ENCODE data around the gene STK38. TPM values are rescaled to one million over a fixed set of nuclear protein-coding genes. Genes with fewer than 3 reads are reported as not detected.

The STK38 gene
- total and polyA plus RNA-seq, 9 of the 15 experiments (the other 6 are each of a cell fraction or from before 2014, with no cell fraction given) = 5.7 to 28.7 (median 19.5) TPM

DNA sequence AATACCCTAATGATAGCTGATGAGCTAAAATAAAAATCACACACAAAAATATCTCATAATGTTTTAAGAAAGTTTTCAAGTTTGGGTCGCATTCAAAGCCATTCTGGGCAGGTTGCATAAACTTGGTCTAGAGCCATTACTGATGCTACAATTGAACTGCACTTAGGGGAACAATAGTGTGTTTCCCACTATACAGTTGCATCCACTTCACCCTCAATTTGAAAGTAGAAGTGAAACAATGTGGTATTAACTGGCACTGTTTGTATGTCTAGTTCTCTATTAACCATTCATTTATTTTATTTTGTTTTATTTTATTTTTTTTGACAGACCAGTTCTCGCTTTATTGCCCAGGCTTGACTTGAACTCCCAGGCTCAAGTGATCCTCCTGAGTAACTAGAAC, 23.0 kb upstream of the STK38 start:
- WGBS (ENCODE audit: insufficient coverage, low coverage, missing lambda C conversion rate) = 64% methylated on average over 2 of the region's 2 CpGs
- intact Hi-C loops (cut with micrococcal nuclease) = no loop called here
- Histone ChIP-seq H3K27ac (ENCODE audit: extremely low read depth, low read depth, low read length) (no peak overlapping the region), H3K9me1 (ENCODE audit: control insufficient read depth, insufficient read depth, low read length) (no peaks in the 10 kb centered on the region), H3K9ac (ENCODE audit: insufficient read depth in 1 of 2, low read depth in 2 of 2, low read length in 2 of 2) (no peak overlapping the region), H3K27me3 (ENCODE audit: control insufficient read depth in 2 of 2, insufficient read depth in 2 of 2, low read length in 2 of 2) (no peaks in the 10 kb centered on the region), H3K4me2 (ENCODE audit: insufficient read depth, low read length) (no peak overlapping the region), H4K20me1 (replicated peaks; ENCODE audit: control insufficient read depth, insufficient read depth, low read length) (no peaks in the 10 kb centered on the region), H3K36me3 (ENCODE audit: control insufficient read depth, insufficient read depth, low read length) (no peaks in the 10 kb centered on the region), H3K79me2 (ENCODE audit: control insufficient read depth, insufficient read depth, low read length) (no peaks in the 10 kb centered on the region), H3K9me3 (replicated peaks; ENCODE audit: control insufficient read depth, insufficient read depth, low read depth, low read length) (no peaks in the 10 kb centered on the region), H3K4me3 (no peak overlapping the region), H3K4me1 (replicated peaks in 1 of 2; ENCODE audit: control insufficient read depth in 2 of 2, insufficient read depth in 2 of 2, low read length in 2 of 2) (no peaks in the 10 kb centered on the region), H2AFZ (ENCODE audit: low read depth, low read length) (no peak overlapping the region)
- FAIRE-seq = no peak
- POLR2A ChIA-PET = no interaction called here
- TF ChIP-seq NONO (IDR thresholded peaks at IDR 0.05; ENCODE audit: low read depth in 2 of 2, low read length in 1 of 2) (no peak), MED1 (CRISPR knock-in tag; IDR thresholded peaks at IDR 0.05; ENCODE audit: borderline replicate concordance) (no peak), MAFG (tag; conservative IDR thresholded peaks at IDR 0.05) (no peak), ZNF232 (CRISPR knock-in tag; IDR thresholded peaks at IDR 0.05) (no peak), ZBTB43 (CRISPR knock-in tag; IDR thresholded peaks at IDR 0.05) (no peak), PATZ1 (CRISPR knock-in tag; IDR thresholded peaks at IDR 0.05; ENCODE audit: borderline replicate concordance) (no peak), HDAC2 (IDR thresholded peaks at IDR 0.05) (no peak), BHLHE40 (IDR thresholded peaks at IDR 0.05; ENCODE audit: low read length) (no peak), KAT7 (CRISPR knock-in tag; IDR thresholded peaks at IDR 0.05; ENCODE audit: borderline replicate concordance) (no peak), SMARCA4 (IDR thresholded peaks at IDR 0.05) (no peak), MXI1 (IDR thresholded peaks at IDR 0.05; ENCODE audit: low read depth, low read length) (no peak), NCOA6 (IDR thresholded peaks at IDR 0.05) (no peak), MXD1 (CRISPR knock-in tag; IDR thresholded peaks at IDR 0.05; ENCODE audit: borderline replicate concordance, poor library complexity, severe bottlenecking) (no peak), DDX20 (tag; IDR thresholded peaks at IDR 0.05; ENCODE audit: low read depth) (no peak), PRPF4 (IDR thresholded peaks at IDR 0.05; ENCODE audit: insufficient read depth, low read depth, low read length, poor library complexity, severe bottlenecking) (no peak)
- no TSS peak for BruUV-seq (replicated peaks)
- DNase-seq (ENCODE audit: extremely low read depth in 1 of 4, low spot score in 3 of 4) = no peak
- in situ Hi-C loops (cut with MboI) = no loop called here
- ATAC-seq = no peak
- CTCF ChIA-PET (ENCODE audit: low intra/inter-chr PET ratio) = no interaction called here

Data from K562 (cell line).